Astrocyte of the spinal cord (primary cell): Measurements from ENCODE around the gene TSSC4.

Experiments
- DNase-seq: peaks from one replicate; pipeline ENCODE4 v3.0.0; 2011; ENCODE audit warnings: low read depth, low spot score
- H3K4me3 ChIP-seq: 2 replicates; pipeline ENCODE4 v1.5.1; 2011; ENCODE audit warnings: low read depth, mild to moderate bottlenecking, low read length, moderate library complexity
- CTCF ChIP-seq: IDR thresholded peaks from 2 replicates; pipeline ENCODE4 v1.5.1; 2012; ENCODE audit warnings: low read depth, mild to moderate bottlenecking, low read length, inconsistent platforms
- in situ Hi-C: cut with HindIII; loops from 2 replicates; pipeline ENCODE4 v1.10.0; 2017; ENCODE audit warnings: low sequenced_read_pairs

Gene TSSC4

GRCh38 chr11:2401436-2401984 lies 960 bp downstream of the TSSC4 start:
- TF ChIP-seq CTCF, result no peak
- in situ Hi-C loops, result no loop called here
- H3K4me3 ChIP-seq, result peak overlapping the region; percentile 90
- DNase-seq, result no peak

GRCh38 chr11:2402106-2402505 lies 1.6 kb downstream of the TSSC4 start:
- H3K4me3 ChIP-seq, result peak overlapping the region; percentile 90
- no peak for DNase-seq
- in situ Hi-C loops, result no loop called here
- TF ChIP-seq CTCF, result no peak

- TF ChIP-seq CTCF, result no peak
- no peak for DNase-seq
- no peak overlapping the region for H3K4me3 ChIP-seq
- in situ Hi-C loops, result no loop called here
Measured at GRCh38 chr11:2402890-2403645, 2.5 kb downstream of the TSSC4 start.

GRCh38 chr11:2404735-2405196 lies 4.2 kb downstream of the TSSC4 start:
- in situ Hi-C loops, result no loop called here
- TF ChIP-seq CTCF, result no peak
- DNase-seq, result no peak
- no peak overlapping the region for H3K4me3 ChIP-seq

- TF ChIP-seq CTCF, result no peak
- in situ Hi-C loops, result no loop called here
- no peak for DNase-seq
- H3K4me3 ChIP-seq, result no peak overlapping the region
Measured at GRCh38 chr11:2406451-2406850, 5.9 kb downstream of the TSSC4 start.

- no peak for TF ChIP-seq CTCF
- in situ Hi-C loops, result no loop called here
- H3K4me3 ChIP-seq, result no peak overlapping the region
- DNase-seq, result no peak
Measured at GRCh38 chr11:2406878-2407410, 6.4 kb downstream of the TSSC4 start.
